Left renal pelvis (tissue), 4 donors: ENCODE measurements around the gene FKBP6. TPM values are rescaled to one million over a fixed set of nuclear protein-coding genes. Genes with fewer than 3 reads are reported as not detected.
"Not testable (repeated sequence)": the region's sequence is repeated elsewhere in the genome, so short reads cannot be mapped to it uniquely, and the experiment has no call there.

ENCODE experiments used
- DNase-seq, 4 donors: peaks; one replicate each; pipeline ENCODE4 v3.0.0-alpha.2; 2013; ENCODE audit warnings: low read depth in 4 of 4, low spot score in 3 of 4
- polyA plus RNA-seq, 4 donors: library from polyadenylated mRNA; unstranded; fragments of 120-200 nt; gene quantifications; one replicate each; pipeline ENCODE4 v1.2.1, GENCODE V29; 2013; ENCODE audit not compliant: insufficient read length in 4 of 4

FKBP6 gene, protein sequence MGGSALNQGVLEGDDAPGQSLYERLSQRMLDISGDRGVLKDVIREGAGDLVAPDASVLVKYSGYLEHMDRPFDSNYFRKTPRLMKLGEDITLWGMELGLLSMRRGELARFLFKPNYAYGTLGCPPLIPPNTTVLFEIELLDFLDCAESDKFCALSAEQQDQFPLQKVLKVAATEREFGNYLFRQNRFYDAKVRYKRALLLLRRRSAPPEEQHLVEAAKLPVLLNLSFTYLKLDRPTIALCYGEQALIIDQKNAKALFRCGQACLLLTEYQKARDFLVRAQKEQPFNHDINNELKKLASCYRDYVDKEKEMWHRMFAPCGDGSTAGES
- polyA plus RNA-seq = under 1 TPM; 0.16 to 0.61 (median 0.28) TPM

DNA sequence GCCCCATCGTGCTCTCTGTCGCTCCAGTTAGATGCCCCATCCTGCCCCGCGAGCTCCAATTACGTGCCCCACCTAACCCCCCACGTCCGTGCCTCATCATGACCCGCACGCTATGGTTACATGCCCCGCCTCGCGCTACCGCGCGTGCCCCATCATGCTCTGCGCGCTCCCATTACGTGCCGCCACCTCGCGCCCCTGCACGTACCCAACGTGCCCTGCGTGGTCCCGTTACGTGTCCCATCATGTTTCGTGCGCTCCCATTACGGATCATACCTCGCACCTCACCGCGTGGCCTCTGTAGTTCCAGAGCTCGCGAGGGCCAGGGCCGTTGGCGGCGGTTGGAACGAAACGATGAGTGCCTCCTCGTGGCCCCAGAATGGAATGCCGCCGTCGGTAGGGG lies at the start of gene FKBP6, which contains the start of gene TRIM50:
Gene FKBP6, plus strand, starts transcription at position 240 of the 400 bp plus-strand sequence. CDS start 268 bp downstream, outside the sequence.
Gene TRIM50, minus strand, starts transcription at position 161 of the 400 bp plus-strand sequence. CDS start 3,295 bp downstream, outside the sequence.
- DNase-seq = not testable (repeated sequence)

DNA sequence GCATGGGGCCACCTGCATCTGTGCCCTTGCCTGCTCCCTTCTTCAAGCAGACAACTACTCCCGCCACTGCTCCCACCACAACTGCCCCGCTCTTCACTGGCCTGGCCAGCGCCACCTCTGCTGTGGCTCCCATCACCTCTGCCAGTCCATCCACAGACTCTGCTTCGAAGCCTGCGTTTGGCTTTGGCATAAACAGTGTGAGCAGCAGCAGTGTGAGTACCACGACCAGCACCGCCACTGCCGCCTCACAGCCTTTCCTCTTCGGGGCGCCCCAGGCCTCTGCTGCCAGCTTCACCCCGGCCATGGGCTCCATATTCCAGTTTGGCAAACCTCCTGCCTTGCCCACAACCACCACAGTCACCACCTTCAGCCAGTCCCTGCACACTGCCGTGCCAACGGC lies 30.7 kb upstream of the FKBP6 start:
- not testable (repeated sequence) for DNase-seq

DNA sequence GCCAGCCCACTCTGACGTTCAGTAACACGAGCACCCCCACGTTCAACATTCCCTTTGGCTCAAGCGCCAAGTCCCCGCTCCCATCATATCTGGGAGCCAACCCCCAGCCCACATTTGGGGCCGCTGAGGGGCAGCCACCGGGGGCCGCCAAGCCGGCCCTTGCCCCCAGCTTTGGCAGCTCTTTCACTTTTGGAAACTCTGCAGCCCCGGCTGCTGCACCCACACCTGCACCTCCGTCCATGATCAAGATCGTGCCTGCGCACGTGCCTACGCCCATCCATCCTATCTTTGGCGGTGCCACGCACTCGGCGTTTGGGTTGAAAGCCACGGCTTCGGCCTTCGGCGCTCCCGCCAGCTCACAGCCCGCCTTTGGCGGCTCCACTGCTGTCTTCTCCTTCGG lies 30.3 kb upstream of the FKBP6 start:
- DNase-seq = not testable (repeated sequence)

DNA sequence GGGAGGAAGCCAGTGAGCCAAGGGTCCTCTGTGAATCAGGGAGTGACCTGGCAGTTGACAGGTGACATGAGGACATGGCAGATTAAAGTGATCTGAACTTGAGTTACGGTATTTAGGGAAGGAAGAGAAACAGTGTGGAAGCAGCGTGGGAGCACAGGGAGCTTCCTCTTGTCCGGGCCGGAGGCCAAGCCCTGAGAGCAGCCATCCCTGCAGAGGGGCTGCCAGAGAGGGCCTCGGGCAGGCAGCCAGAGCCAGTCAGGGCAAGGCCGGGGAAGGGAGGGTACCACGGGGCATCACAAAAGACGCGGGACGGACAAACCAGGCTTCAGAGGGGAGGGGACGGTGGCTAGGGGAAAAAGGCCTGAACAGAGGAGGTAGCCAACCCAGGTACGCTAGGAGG lies 28.1 kb upstream of the FKBP6 start:
- not testable (repeated sequence) for DNase-seq

DNA sequence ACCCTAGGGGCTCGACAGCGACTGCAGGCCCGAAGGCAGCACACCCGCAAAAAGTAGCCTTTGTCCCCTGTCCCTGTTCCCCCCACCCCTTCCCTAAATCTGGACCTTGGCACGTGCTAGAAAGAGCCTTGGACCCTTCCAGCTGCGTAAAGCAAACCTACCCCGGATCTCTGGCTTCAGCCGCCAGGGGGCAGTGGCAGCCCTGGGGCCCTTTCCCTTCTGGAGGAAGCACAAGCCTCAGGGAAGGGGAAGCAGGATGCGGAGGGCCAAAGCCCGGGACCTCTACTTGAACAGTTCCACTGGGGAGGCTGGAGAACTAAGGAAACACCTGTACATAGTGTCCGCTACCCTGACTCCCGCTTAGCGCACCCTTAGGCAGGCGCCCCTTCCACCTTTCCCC lies 26.9 kb upstream of the FKBP6 start:
- not testable (repeated sequence) for DNase-seq

DNA sequence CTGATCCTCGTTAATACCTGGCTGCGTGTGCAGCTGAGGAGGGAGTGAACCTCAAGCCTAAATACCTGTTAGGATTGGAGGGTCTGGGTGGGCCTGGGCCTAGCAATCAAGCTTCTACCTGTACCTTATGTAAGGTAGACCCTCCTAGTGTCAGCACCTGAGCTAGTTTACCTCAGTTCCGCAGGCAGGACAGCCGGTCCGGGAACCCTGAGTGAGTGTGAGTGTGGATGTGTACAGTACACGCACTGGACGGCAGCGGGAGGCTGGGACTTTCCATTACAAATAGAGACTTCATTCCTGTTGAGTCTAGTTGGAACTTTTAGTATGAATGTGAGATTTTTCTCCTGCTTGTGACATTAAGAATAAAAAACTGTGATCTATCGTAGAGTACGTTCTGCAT lies 25.1 kb upstream of the FKBP6 start:
- DNase-seq = not testable (repeated sequence)

DNA sequence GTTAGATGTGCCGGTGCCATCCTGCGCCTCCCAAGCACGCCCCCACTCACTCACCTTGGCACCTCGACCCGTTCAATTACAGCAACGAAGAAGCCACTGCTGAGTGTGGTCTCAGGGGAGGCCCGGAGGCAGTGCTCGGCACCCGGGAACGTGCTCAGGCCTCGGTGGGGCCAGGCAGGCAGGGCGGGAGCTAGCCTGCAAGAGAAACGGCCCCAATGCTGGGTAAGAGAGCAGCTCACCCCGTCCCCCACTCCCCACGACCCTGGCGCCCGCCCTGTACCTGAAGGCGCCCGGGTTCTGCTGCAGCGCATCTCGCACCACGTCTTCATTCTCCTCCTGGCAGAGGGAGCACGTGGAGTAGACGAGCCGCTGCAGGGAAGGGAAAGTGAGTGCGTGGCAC lies 24.4 kb upstream of the FKBP6 start:
- DNase-seq = no peak

DNA sequence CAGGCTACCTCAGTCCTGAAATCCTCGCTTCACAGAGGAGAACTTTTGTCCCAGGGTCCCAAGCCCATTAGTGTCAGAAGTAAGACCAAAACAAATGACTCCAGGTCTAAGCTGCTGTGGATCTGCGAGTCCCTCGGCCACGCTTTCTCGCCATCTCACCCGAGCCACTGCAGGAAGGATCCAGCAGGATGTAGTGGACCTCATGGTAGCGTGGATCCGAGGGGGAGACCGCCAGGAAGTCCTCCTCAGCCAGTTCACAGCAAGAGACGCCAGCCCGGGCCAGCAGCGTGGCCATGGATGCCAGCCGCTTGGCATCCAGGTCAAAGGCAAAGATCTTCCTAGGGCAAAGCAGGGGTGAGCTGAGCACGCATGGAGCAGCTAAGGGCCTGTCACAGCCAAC lies 23.9 kb upstream of the FKBP6 start:
- no peak for DNase-seq

DNA sequence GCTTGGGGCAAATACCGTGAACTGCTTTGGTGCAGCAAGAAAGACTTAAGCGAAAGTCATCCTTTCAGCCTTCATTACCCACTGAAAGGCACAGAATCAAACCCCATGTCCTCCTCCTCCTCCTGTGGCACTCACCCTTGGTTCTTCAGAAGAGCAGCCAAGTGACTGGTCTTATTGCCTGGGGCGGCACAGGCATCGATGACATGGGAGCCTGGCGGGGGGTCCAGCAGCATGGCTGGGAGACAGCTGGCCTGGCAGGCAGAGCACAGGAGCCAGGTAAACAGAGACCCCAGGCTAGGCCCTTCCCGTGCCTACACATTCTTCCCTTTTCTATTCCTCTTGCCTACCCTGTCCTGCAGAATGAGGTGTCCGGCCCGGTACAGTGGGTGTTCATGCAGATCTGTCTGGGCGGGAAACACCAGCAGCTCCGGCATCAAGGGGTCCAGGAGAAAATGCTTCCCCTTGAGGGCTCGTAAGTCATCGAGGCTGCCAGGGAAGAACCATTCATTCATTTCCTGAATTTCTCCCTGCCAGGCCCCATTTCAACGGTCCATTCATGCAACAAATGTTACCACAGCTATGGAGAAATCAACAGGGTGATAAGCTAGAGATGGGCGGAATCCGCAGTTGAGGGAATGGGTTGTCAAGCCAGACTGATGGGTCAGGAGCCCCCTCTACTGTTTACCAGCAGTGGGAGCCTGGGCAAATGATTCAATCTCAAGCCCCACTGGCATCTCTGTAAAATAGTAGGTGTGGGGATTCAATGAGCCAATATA lies 23.2 kb upstream of the FKBP6 start:
- not testable (repeated sequence) for DNase-seq

DNA sequence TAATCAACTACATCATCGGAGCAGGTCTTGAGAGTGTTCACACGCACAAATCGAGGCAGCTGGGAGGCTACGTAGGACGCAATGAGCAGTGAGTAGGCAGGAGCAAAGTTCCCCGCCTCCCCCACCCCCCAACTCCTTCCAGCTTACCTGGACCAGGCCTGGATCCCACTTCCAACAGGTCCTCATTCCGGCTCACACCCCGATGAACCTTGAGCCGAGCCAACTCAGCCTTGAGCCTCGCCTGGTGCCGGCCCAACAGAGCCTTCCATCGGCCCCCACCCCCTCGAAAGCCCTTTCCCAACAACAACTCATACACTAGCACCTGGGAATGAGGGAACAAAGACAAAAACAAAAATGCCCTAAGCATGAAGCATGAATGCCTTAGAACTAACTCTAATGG lies 20.5 kb upstream of the FKBP6 start:
- no peak for DNase-seq

DNA sequence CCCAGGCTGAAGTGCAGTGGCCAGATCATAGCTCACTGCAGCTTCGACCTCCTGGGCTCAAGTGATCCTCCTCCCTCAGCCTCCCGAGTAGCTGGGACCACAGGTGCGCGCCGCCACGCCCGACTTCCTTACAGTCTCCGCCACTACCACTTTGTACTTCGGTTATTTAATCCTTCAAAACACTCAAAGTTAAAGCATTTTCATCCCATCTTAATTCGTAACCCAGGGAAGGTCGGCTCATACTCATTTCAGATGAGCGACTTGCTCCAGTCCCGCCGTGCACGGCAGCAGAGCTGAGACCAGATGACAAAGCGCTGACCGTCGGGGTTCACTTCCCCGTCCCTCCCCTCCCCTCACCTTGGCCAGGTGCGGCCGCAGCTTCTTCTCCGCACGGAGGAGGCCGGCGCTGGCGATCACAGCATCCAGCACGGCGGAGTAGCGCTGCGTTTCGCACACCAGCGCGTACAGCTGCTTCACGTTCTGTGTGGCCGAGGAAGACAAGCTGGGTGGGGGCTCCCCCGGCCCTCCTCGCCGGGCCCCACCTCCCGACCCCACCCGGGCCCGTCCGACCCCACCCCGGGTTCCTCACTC lies 19.8 kb upstream of the FKBP6 start:
- no peak for DNase-seq

DNA sequence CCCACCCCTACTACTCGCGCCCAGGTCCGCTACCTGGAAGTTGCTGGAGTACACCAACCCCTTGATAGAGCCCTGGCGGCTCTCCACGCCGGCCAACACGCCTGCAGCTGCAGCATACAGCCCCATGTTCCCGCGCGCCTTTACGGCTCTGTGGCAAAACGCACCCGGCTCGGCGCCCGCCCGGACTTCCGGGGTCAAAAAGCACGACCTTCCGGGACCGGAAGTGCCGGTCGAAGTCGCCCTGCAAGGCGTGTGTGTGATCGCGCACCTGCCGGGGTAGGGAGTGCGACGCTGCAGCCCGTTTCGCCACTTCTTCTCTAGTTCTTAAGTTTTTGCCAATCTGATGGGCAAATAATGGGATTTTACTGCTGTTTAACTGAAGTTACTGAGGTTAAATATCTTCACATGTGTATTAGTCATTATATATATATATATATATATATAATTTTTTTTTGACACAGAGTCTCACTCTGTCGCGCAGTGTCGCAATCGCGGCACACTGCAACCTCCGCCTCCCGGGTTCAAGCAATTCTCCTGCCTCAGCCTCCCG lies 19.2 kb upstream of the FKBP6 start, which contains the start of gene NSUN5:
Gene NSUN5, minus strand, starts transcription at position 162 of the 550 bp plus-strand sequence. Its CDS starts 36 bp downstream, at position 126.
- peak; percentile 29 to 63 (median 52) for DNase-seq

DNA sequence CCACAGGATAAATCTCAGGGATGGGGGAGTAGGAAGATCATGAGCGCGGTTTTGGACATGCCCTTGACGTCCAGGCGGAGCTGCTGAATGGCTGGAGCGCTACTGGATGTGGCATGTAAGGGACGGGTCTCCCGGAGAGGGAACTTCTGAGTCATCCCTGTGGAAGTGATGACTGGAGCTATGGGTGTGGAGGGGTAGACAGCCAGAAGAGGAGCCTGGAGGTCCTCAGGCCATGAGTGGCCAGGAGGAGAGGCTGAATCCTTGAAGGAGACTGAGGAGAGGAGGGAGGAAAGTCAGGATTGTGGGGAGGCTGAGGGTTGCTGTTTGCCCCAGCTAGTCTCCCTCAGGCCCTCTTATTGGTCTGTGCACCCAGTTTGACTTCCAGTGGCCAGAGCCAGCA lies 16.5 kb upstream of the FKBP6 start:
- not testable (repeated sequence) for DNase-seq

DNA sequence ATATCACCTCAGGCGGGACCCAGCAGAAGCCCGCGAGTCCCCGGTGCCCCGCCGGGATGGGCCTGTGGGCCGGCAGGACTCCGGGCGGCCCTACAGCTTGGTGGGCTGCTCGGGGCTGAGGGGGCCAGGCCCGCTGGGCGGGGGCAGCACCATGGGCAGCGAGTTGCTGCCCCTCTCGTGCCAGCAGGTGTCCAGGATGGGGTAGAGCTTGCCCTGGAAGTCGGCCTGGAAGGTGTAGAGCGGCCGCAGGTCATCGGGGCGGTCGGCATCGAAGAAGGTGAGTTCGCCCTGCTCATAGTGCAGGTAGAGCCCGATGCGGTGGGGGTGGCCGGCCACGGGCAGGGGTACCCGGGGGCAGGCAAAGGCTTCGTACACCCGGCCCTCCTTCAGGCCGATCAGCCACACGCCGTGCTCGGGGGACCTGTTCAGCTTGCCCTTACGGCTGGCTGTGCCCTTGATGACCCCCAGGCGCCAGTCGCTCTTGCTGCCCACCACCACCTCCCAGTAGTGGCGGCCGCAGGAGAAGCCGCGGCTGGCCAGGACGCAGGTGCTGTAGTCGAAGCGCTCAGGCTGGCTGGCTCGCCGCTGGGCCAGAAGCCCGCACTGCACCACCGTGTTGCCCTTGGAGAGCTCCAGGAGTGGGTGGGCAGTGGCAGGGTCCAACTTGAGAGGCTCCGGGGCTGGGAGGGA lies 15.0 kb upstream of the FKBP6 start:
- DNase-seq = no peak

DNA sequence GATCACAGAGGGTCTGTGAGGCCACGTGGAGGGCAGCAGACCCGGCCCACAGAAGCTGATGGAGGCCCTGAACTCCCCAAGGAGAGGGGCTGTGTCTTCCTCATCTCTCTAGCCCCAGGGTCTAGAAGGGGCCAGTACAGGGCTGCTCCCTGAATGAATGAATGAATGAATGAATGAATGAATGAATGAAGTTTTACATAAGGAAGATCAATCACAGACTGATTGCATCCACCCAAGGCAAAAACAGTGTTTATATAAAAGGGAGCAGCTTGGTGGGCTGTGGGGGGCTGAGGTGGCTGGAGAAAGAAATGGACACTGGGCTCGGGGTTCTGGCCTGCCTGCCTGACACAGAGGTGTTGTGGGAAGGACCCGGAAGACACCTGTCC lies 14.4 kb upstream of the FKBP6 start:
- DNase-seq = no peak

DNA sequence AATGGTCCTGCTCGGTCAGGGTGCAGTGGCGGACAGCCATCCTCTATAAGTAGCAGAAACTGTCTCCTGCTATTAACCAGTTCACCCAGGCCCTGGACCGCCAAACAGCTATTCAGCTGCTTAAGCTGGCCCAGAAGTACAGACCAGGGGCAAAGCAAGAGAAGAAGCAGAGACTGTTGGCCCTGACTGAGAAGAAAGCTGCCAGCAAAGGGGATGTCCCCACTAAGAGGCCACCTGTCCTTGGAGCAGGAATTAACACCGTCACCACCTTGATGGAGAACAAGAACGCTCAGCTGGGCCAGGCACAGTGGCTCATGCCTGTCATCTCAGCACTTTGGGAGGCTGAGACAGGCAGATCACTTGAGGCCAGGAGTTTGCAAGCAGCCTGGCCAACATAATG lies 13.7 kb upstream of the FKBP6 start:
- DNase-seq = no peak

DNA sequence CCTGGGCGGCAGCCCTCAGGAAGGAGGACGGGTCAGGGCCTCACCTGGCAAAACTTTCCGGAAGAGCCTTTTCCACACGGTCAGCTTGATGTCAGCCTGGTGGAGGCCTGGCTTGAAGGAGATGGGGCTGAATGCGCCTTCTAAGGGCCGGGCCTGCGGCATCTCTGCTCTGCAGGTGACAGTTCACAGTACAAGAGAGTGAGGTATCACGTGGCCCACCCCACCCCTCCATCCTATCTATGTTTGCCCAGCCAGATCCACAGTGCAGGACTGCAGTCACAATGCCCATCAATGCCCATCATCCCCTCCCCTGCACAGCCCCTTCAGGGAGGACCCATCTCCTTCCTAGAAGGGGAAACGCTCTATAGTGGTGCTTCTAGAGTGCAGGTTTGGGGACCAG lies 11.4 kb upstream of the FKBP6 start:
- DNase-seq = no peak

DNA sequence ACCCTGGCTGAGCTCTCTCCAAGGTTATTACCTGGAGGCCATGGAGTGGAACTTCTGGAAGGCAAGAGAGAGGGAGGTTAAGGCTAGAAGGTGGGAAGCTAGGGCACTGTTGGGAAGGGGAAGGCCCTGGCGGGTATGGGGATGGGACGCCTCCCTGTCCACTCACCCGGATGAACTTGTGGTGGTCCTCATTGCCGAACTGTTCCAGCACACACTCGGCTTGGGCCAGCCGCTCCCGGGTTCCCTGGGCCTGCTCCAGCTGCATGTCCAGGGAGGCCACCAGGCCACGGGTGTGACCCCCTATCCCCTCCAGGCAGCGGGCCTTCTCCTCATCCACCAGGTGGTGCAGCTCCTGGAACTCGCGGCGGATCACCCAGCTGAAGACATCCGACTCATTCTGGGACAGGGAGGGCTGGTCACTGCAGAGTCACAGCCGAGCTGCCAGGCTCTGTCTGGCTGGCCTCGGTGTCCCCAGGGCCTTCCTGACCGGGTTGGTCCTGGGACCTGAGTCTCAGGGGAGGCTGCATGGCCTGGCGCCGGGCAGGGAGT lies 9.2 kb upstream of the FKBP6 start:
- not testable (repeated sequence) for DNase-seq

DNA sequence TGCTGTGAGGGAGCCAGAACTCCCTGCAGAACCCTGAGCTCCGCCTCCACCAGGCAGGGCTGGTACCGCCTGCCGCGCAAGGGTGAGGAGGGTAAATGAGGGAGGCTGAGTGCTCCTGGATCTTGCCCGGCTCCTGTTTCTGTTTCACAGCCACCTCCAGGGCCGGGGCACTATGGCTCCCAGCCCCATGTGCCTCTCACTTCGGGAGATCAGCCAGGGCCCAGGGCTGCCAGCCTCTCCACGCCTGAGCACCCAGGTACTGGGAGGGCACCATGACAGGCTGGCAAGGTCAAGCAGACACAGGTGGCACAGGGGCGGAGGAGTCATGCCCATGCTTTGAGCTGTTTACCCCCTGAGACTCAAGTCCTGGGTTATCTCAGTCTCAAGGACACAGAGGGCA lies 8.4 kb upstream of the FKBP6 start:
- not testable (repeated sequence) for DNase-seq

DNA sequence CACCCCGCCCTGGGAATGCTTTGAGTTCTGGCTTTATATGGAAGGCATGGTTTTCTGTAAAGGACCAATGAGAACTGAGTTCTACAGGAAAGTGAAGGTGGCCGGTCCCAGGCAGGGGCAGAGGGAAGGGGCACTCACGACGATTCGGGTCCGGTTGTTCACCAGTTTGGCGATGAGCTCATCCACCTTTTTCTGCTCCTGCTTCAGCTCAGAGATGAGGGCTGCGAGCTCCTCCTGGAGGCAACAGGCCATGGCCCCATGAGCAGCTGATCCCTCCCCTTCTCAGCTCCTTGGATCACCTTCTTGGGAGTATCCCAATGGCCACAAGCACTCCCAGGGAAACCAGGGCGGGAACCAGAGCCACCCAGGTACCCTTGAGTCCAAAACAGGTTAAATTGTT lies 8.0 kb upstream of the FKBP6 start:
- DNase-seq = not testable (repeated sequence)
